ENCODE results near the gene EIF4B. TPM values are rescaled to one million over a fixed set of nuclear protein-coding genes. Genes with fewer than 3 reads are reported as not detected.
"Not testable (repeated sequence)": the region's sequence is repeated elsewhere in the genome, so short reads cannot be mapped to it uniquely, and the experiment has no call there.

The EIF4B gene
- total RNA-seq, 2 donors from 2014 or later, result 279 to 338 TPM

- no peaks in the 10 kb centered on the region for H3K36me3 ChIP-seq
- no peak overlapping the region for H3K27ac ChIP-seq
- no peak overlapping the region for H3K4me3 ChIP-seq
- DNase-seq (ENCODE audit: low spot score) (no peak), ATAC-seq (ENCODE audit: insufficient number of reproducible peaks, low FRiP score, low read depth) (no peak)
- no peaks in the 10 kb centered on the region for H3K27me3 ChIP-seq (replicated peaks; ENCODE audit: insufficient read depth)
- no peaks in the 10 kb centered on the region for H3K9me3 ChIP-seq
- peaks cover 27 to 35% of the 10 kb centered on the region in 2 donors for H3K4me1 ChIP-seq (ENCODE audit: control insufficient read depth in 1 of 2, low read depth in 2 of 2)
- TF ChIP-seq CTCF (IDR thresholded peaks at IDR 0.05), result no peak
Measured at GRCh38 chr12:53004582-53004981, 1.7 kb upstream of the EIF4B start.

- peaks cover 28 to 43% of the 10 kb centered on the region in 2 donors for H3K4me1 ChIP-seq (ENCODE audit: control insufficient read depth in 1 of 2, low read depth in 2 of 2)
- no peak for TF ChIP-seq CTCF (IDR thresholded peaks at IDR 0.05)
- H3K27ac ChIP-seq, result peak overlapping the region; percentile 74 to 83
- H3K27me3 ChIP-seq (replicated peaks; ENCODE audit: insufficient read depth), result no peaks in the 10 kb centered on the region
- ATAC-seq (ENCODE audit: insufficient number of reproducible peaks, low FRiP score, low read depth) (peak; percentile 1), DNase-seq (ENCODE audit: low spot score) (no peak)
- H3K9me3 ChIP-seq, result no peaks in the 10 kb centered on the region
- peak overlapping the region; percentile 89 for H3K4me3 ChIP-seq
- no peaks in the 10 kb centered on the region for H3K36me3 ChIP-seq
Measured at GRCh38 chr12:53005215-53005985, 856 bp upstream of the EIF4B start.

GRCh38 chr12:53006810-53007309 is 604 bp downstream of the EIF4B start:
- Histone ChIP-seq H3K9me3 (no peaks in the 10 kb centered on the region), H3K4me1 (ENCODE audit: control insufficient read depth in 1 of 2, low read depth in 2 of 2) (peaks cover 31 to 55% of the 10 kb centered on the region in 2 donors), H3K27ac (peak overlapping the region; percentile 58 to 83), H3K27me3 (replicated peaks; ENCODE audit: insufficient read depth) (no peaks in the 10 kb centered on the region), H3K4me3 (peak overlapping the region; percentile 89), H3K36me3 (no peaks in the 10 kb centered on the region)
- peak; percentile 27 for DNase-seq (ENCODE audit: low spot score)
- no peak for ATAC-seq (ENCODE audit: insufficient number of reproducible peaks, low FRiP score, low read depth)
- no peak for TF ChIP-seq CTCF (IDR thresholded peaks at IDR 0.05)

GRCh38 chr12:53007343-53007742 is 1.1 kb downstream of the EIF4B start:
- H3K9me3 ChIP-seq, result no peaks in the 10 kb centered on the region
- H3K27ac ChIP-seq, result no peak overlapping the region
- ATAC-seq (ENCODE audit: insufficient number of reproducible peaks, low FRiP score, low read depth), result no peak
- no peaks in the 10 kb centered on the region for H3K27me3 ChIP-seq (replicated peaks; ENCODE audit: insufficient read depth)
- peak overlapping the region; percentile 89 for H3K4me3 ChIP-seq
- no peak for TF ChIP-seq CTCF (IDR thresholded peaks at IDR 0.05)
- peaks cover 31 to 55% of the 10 kb centered on the region in 2 donors for H3K4me1 ChIP-seq (ENCODE audit: control insufficient read depth in 1 of 2, low read depth in 2 of 2)
- no peaks in the 10 kb centered on the region for H3K36me3 ChIP-seq
- DNase-seq (ENCODE audit: low spot score), result no peak

GRCh38 chr12:53008760-53009159 is 2.5 kb downstream of the EIF4B start:
- not testable (repeated sequence) for H3K9me3 ChIP-seq; H3K27me3 ChIP-seq (replicated peaks; ENCODE audit: insufficient read depth); DNase-seq (ENCODE audit: low spot score); H3K4me3 ChIP-seq; H3K36me3 ChIP-seq; H3K27ac ChIP-seq; ATAC-seq (ENCODE audit: insufficient number of reproducible peaks, low FRiP score, low read depth)
- peaks cover 31 to 55% of the 10 kb centered on the region in 2 donors for H3K4me1 ChIP-seq (ENCODE audit: control insufficient read depth in 1 of 2, low read depth in 2 of 2)
